DOHH2 (cell line): ENCODE data around the gene HEATR5A.

Source experiments
- H3F3A ChIP-seq: fragments of 200-600 bp; sonication (generic), shearing (Covaris generic); 2 replicates; pipeline ENCODE4 v1.6.0; 2016; ENCODE audit warnings: antibody characterized with exemption, mild to moderate bottlenecking; ENCODE audit not compliant: control insufficient read depth, insufficient read depth
- H3K27ac ChIP-seq: fragments of 200-600 bp; sonication (generic); 2 replicates; pipeline ENCODE4 v1.5.1; 2014; ENCODE audit warnings: low read depth, mild to moderate bottlenecking, low read length, moderate library complexity
- H3K27me3 ChIP-seq: fragments of 200-600 bp; sonication (generic); 2 replicates; pipeline ENCODE4 v1.6.1; 2014; ENCODE audit warnings: mild to moderate bottlenecking, low read length, mixed read lengths; ENCODE audit not compliant: control insufficient read depth
- H3K36me3 ChIP-seq: fragments of 200-600 bp; sonication (generic); 2 replicates; pipeline ENCODE4 v1.6.1; 2014; ENCODE audit warnings: mild to moderate bottlenecking, low read length, moderate library complexity, mixed read lengths; ENCODE audit not compliant: control insufficient read depth
- H3K4me1 ChIP-seq: fragments of 200-600 bp; sonication (generic); 2 replicates; pipeline ENCODE4 v1.6.1; 2014; ENCODE audit warnings: mild to moderate bottlenecking, low read length, mixed read lengths; ENCODE audit not compliant: control insufficient read depth
- H3K4me2 ChIP-seq: fragments of 200-600 bp; sonication (generic); 2 replicates; pipeline ENCODE4 v1.6.0; 2014; ENCODE audit warnings: mild to moderate bottlenecking, low read length, moderate library complexity
- H3K4me3 ChIP-seq: fragments of 200-600 bp; sonication (generic); 2 replicates; pipeline ENCODE4 v1.5.1; 2014; ENCODE audit warnings: mild to moderate bottlenecking, low read length, mixed read lengths
- H3K79me2 ChIP-seq: fragments of 200-600 bp; sonication (generic); 2 replicates; pipeline ENCODE4 v1.6.1; 2014; ENCODE audit warnings: mild to moderate bottlenecking, low read length, mixed read lengths; ENCODE audit not compliant: control insufficient read depth
- H3K9me2 ChIP-seq: fragments of 200-600 bp; sonication (generic); replicated peaks from 2 replicates; pipeline ENCODE4 v1.6.1; 2014; ENCODE audit warnings: mild to moderate bottlenecking, low read length, mixed read lengths; ENCODE audit not compliant: control insufficient read depth
- H3K9me3 ChIP-seq: fragments of 200-600 bp; sonication (generic); 2 replicates; pipeline ENCODE4 v1.6.1; 2014; ENCODE audit warnings: antibody characterized with exemption, low read length, mixed read lengths; ENCODE audit not compliant: control insufficient read depth, insufficient read depth
- H4K20me1 ChIP-seq: fragments of 200-600 bp; sonication (generic); 2 replicates; pipeline ENCODE4 v1.6.0; 2014; ENCODE audit warnings: low read depth, mild to moderate bottlenecking, antibody characterized with exemption, low read length, moderate library complexity; ENCODE audit not compliant: control insufficient read depth, insufficient read depth
- CTCF ChIP-seq: fragments of 200-600 bp; sonication (generic); IDR thresholded peaks from one replicate; pipeline ENCODE4 v1.5.1; 2014; ENCODE audit warnings: antibody characterized with exemption, mild to moderate bottlenecking, low read depth, low read length; ENCODE audit not compliant: poor library complexity, severe bottlenecking
- EZH2phosphoT487 ChIP-seq: fragments of 200-600 bp; sonication (generic); IDR thresholded peaks from 2 replicates; pipeline ENCODE4 v1.6.1; 2017; ENCODE audit warnings: borderline replicate concordance, mild to moderate bottlenecking, antibody characterized with exemption, low read length, moderate library complexity, mixed read lengths

HEATR5A gene

GRCh38 chr14:31449971-31450610 lies 29.7 kb upstream of the HEATR5A start:
- no peak overlapping the region for H3K4me3 ChIP-seq
- TF ChIP-seq CTCF (peak; percentile 71), EZH2phosphoT487 (no peak)
- no peaks in the 10 kb centered on the region for H3K9me2 ChIP-seq
- no peak overlapping the region for H3K27ac ChIP-seq
- H3K9me3 ChIP-seq: no peaks in the 10 kb centered on the region
- peaks cover 8% of the 10 kb centered on the region for H3K4me1 ChIP-seq
- H3K4me2 ChIP-seq: no peak overlapping the region
- H3K79me2 ChIP-seq: peaks cover 16% of the 10 kb centered on the region
- peaks cover 4% of the 10 kb centered on the region; the same call in 1 of the 2 replicates for H3F3A ChIP-seq
- H4K20me1 ChIP-seq: no peaks in the 10 kb centered on the region
- H3K36me3 ChIP-seq: peaks cover 54% of the 10 kb centered on the region
- H3K27me3 ChIP-seq: no peaks in the 10 kb centered on the region

- Histone ChIP-seq H3K79me2 (peaks cover 6% of the 10 kb centered on the region), H4K20me1 (no peaks in the 10 kb centered on the region), H3K9me3 (no peaks in the 10 kb centered on the region), H3K4me1 (no peaks in the 10 kb centered on the region), H3F3A (peaks cover 4% of the 10 kb centered on the region; the same call in 1 of the 2 replicates), H3K36me3 (peaks cover 56% of the 10 kb centered on the region), H3K4me2 (no peak overlapping the region), H3K27ac (no peak overlapping the region), H3K4me3 (no peak overlapping the region), H3K9me2 (no peaks in the 10 kb centered on the region), H3K27me3 (no peaks in the 10 kb centered on the region)
- TF ChIP-seq CTCF: no peak
- no peak for TF ChIP-seq EZH2phosphoT487
Measured at GRCh38 chr14:31449136-31449535, 28.8 kb upstream of the HEATR5A start.

- Histone ChIP-seq H3K4me3 (no peak overlapping the region), H3K27ac (no peak overlapping the region), H3K36me3 (peaks cover 36% of the 10 kb centered on the region), H3K4me2 (no peak overlapping the region), H3F3A (peaks cover 6% of the 10 kb centered on the region; the same call in 1 of the 2 replicates), H3K9me3 (no peaks in the 10 kb centered on the region), H3K79me2 (no peaks in the 10 kb centered on the region), H3K27me3 (no peaks in the 10 kb centered on the region), H3K9me2 (no peaks in the 10 kb centered on the region), H3K4me1 (no peaks in the 10 kb centered on the region), H4K20me1 (no peaks in the 10 kb centered on the region)
- no peak for TF ChIP-seq EZH2phosphoT487
- TF ChIP-seq CTCF: no peak
Measured at GRCh38 chr14:31445703-31446102, 25.4 kb upstream of the HEATR5A start.
